ENCODE measurements around the gene FNBP1L. TPM values are rescaled to one million over a fixed set of nuclear protein-coding genes. Genes with fewer than 3 reads are reported as not detected.

FNBP1L gene
- total RNA-seq, 1 donor from 2014 or later, result 162 TPM

- Mint-ChIP-seq H3K4me1 (no peaks in the 10 kb centered on the region), H3K36me3 (peaks cover 40% of the 10 kb centered on the region), H3K27me3 (ENCODE audit: insufficient read depth, low read depth) (peaks cover 7% of the 10 kb centered on the region), H3K27ac (no peak overlapping the region), H3K4me3 (no peak overlapping the region), H3K9me3 (peaks cover 9% of the 10 kb centered on the region)
- H3K79me2 ChIP-seq (ENCODE audit: low read depth), result peaks cover 78% of the 10 kb centered on the region
- no peak overlapping the region for H2AFZ ChIP-seq (replicated peaks)
- no peak for TF ChIP-seq EZH2phosphoT487 (IDR thresholded peaks at IDR 0.05)
- no peak for TF ChIP-seq CTCF (IDR thresholded peaks at IDR 0.05)
- TF ChIP-seq EZH2 (IDR thresholded peaks at IDR 0.05), result no peak
- no peak overlapping the region for H3K9ac ChIP-seq
- H3K4me2 ChIP-seq, result no peak overlapping the region
- H3K9me3 ChIP-seq (ENCODE audit: low read depth), result no peaks in the 10 kb centered on the region
- peaks cover 19% of the 10 kb centered on the region for H4K20me1 ChIP-seq (ENCODE audit: low read depth)
- H3K4me1 ChIP-seq, result no peaks in the 10 kb centered on the region
- peaks cover 4% of the 10 kb centered on the region for H3K36me3 ChIP-seq
- DNase-seq (ENCODE audit: low spot score), result no peak
- no peaks in the 10 kb centered on the region for H3F3A ChIP-seq (ENCODE audit: low read depth)
- H3K27me3 ChIP-seq, result no peaks in the 10 kb centered on the region
- no peak overlapping the region for H3K4me3 ChIP-seq
- H3K27ac ChIP-seq, result no peak overlapping the region
These were observed 70.6 kb downstream of the FNBP1L start for GRCh38 chr1:93518516-93518915.

- Histone ChIP-seq H3K4me1 (no peaks in the 10 kb centered on the region), H3K27me3 (no peaks in the 10 kb centered on the region), H3K9ac (no peak overlapping the region), H3K4me3 (no peak overlapping the region), H3K36me3 (peaks cover 4% of the 10 kb centered on the region), H3F3A (ENCODE audit: low read depth) (no peaks in the 10 kb centered on the region), H4K20me1 (ENCODE audit: low read depth) (peaks cover 19% of the 10 kb centered on the region), H3K79me2 (ENCODE audit: low read depth) (peaks cover 84% of the 10 kb centered on the region), H3K9me3 (ENCODE audit: low read depth) (no peaks in the 10 kb centered on the region), H3K27ac (no peak overlapping the region), H3K4me2 (no peak overlapping the region), H2AFZ (replicated peaks) (no peak overlapping the region)
- Mint-ChIP-seq H3K27me3 (ENCODE audit: insufficient read depth, low read depth) (peaks cover 7% of the 10 kb centered on the region), H3K4me1 (no peaks in the 10 kb centered on the region), H3K4me3 (no peak overlapping the region), H3K36me3 (peaks cover 40% of the 10 kb centered on the region), H3K9me3 (peaks cover 9% of the 10 kb centered on the region), H3K27ac (no peak overlapping the region)
- TF ChIP-seq CTCF (IDR thresholded peaks at IDR 0.05), result no peak
- no peak for TF ChIP-seq EZH2phosphoT487 (IDR thresholded peaks at IDR 0.05)
- no peak for TF ChIP-seq EZH2 (IDR thresholded peaks at IDR 0.05)
- no peak for DNase-seq (ENCODE audit: low spot score)
These were observed 71.4 kb downstream of the FNBP1L start for GRCh38 chr1:93519199-93519829.

GRCh38 chr1:93521618-93522017 lies 73.7 kb downstream of the FNBP1L start:
- H3K36me3 Mint-ChIP-seq, result peaks cover 47% of the 10 kb centered on the region
- H3K27me3 ChIP-seq, result no peaks in the 10 kb centered on the region
- no peak overlapping the region for H3K4me3 ChIP-seq
- H3K4me1 ChIP-seq, result no peaks in the 10 kb centered on the region
- H2AFZ ChIP-seq (replicated peaks), result no peak overlapping the region
- H3K9ac ChIP-seq, result no peak overlapping the region
- no peak for DNase-seq (ENCODE audit: low spot score)
- no peak overlapping the region for H3K27ac ChIP-seq
- TF ChIP-seq CTCF (IDR thresholded peaks at IDR 0.05), result no peak
- no peak for TF ChIP-seq EZH2 (IDR thresholded peaks at IDR 0.05)
- no peak for TF ChIP-seq EZH2phosphoT487 (IDR thresholded peaks at IDR 0.05)
- H3K9me3 ChIP-seq (ENCODE audit: low read depth), result no peaks in the 10 kb centered on the region
- no peak overlapping the region for H3K4me2 ChIP-seq
- no peak overlapping the region for H3K27ac Mint-ChIP-seq
- no peaks in the 10 kb centered on the region for H3F3A ChIP-seq (ENCODE audit: low read depth)
- peaks cover 89% of the 10 kb centered on the region for H3K79me2 ChIP-seq (ENCODE audit: low read depth)
- peaks cover 32% of the 10 kb centered on the region for H4K20me1 ChIP-seq (ENCODE audit: low read depth)
- H3K4me3 Mint-ChIP-seq, result no peak overlapping the region
- no peaks in the 10 kb centered on the region for H3K4me1 Mint-ChIP-seq
- peaks cover 4% of the 10 kb centered on the region for H3K27me3 Mint-ChIP-seq (ENCODE audit: insufficient read depth, low read depth)
- H3K36me3 ChIP-seq, result peaks cover 4% of the 10 kb centered on the region
- H3K9me3 Mint-ChIP-seq, result peaks cover 9% of the 10 kb centered on the region

All from neural progenitor cell (in vitro differentiated cells).